ENCODE results near the gene EGF. TPM values are rescaled to one million over a fixed set of nuclear protein-coding genes. Genes with fewer than 3 reads are reported as not detected.

Gene EGF
- total RNA-seq, 1 experiment from 2014 or later = 1.5 TPM

GRCh38 chr4:110033355-110034025, 120.8 kb downstream of the EGF start:
- Histone ChIP-seq H3K27ac (ENCODE audit: insufficient read length, low read depth, low read length) (no peak overlapping the region), H3K27me3 (ENCODE audit: insufficient read depth, low read length) (no peaks in the 10 kb centered on the region), H2AFZ (ENCODE audit: low read length) (no peak overlapping the region), H2BK120ac (ENCODE audit: low read depth, low read length, poor library complexity, severe bottlenecking) (no peak overlapping the region), H3K4me1 (ENCODE audit: insufficient read depth, low read length) (no peaks in the 10 kb centered on the region; the same call in 1 of the 2 replicates), H3K79me1 (ENCODE audit: insufficient read depth, low read depth, low read length, poor library complexity, severe bottlenecking) (no peaks in the 10 kb centered on the region), H3T11ph (ENCODE audit: low read length) (no peak overlapping the region), H3K4me2 (ENCODE audit: insufficient read depth, insufficient read length, low read length) (no peak overlapping the region), H3K18ac (ENCODE audit: insufficient read length, low read depth, low read length) (no peak overlapping the region), H4K91ac (ENCODE audit: insufficient read length, low read depth, low read length) (no peak overlapping the region), H2BK15ac (ENCODE audit: low read depth, low read length) (no peak overlapping the region), H3K79me2 (ENCODE audit: insufficient read depth, low read length) (no peaks in the 10 kb centered on the region), H4K8ac (replicated peaks; ENCODE audit: insufficient read length, low read depth, low read length) (no peak overlapping the region), H2BK12ac (ENCODE audit: insufficient read length, low read depth, low read length) (no peak overlapping the region), H2BK20ac (ENCODE audit: low read depth, low read length, poor library complexity, severe bottlenecking) (no peak overlapping the region), H4K5ac (ENCODE audit: insufficient read length, low read depth, low read length) (no peak overlapping the region), H3K4ac (ENCODE audit: low read depth, low read length) (no peak overlapping the region), H4K20me1 (ENCODE audit: control insufficient read depth, insufficient read depth, insufficient read length) (no peaks in the 10 kb centered on the region), H3K56ac (ENCODE audit: insufficient read length, low read depth, low read length) (no peak overlapping the region), H3K9ac (ENCODE audit: extremely low read depth, insufficient read length, low read length) (no peak overlapping the region), H3K23me2 (ENCODE audit: insufficient read length, low read depth, low read length, poor library complexity, severe bottlenecking) (no peaks in the 10 kb centered on the region), H2BK5ac (ENCODE audit: insufficient read length, low read length) (no peak overlapping the region), H2AK5ac (ENCODE audit: insufficient read length, low read length) (no peak overlapping the region), H3K9me3 (ENCODE audit: control insufficient read depth, low read depth, low read length) (no peaks in the 10 kb centered on the region), H3K23ac (ENCODE audit: insufficient read length, low read depth, low read length) (no peak overlapping the region), H3K14ac (ENCODE audit: insufficient read depth, low read length) (no peak overlapping the region)
- no peaks in the 10 kb centered on the region; the same call in 1 of the 2 replicates for H3K27me3 Mint-ChIP-seq (ENCODE audit: low read depth)
- no peak for TF ChIP-seq CTCF (conservative IDR thresholded peaks at IDR 0.05)
- peaks cover 16 to 21% of the 10 kb centered on the region in 2 experiments for H3K4me1 Mint-ChIP-seq
- peaks cover 0 to 1% (median 0%) of the 10 kb centered on the region in 3 experiments; a peak in 1 of 7 replicates for H3K36me3 Mint-ChIP-seq (ENCODE audit: insufficient read depth in 1 of 3, low read depth in 3 of 3)
- no CpG with 5 or more reads among the region's 8 CpGs for WGBS (ENCODE audit: extremely low coverage, insufficient read length, low lambda C conversion rate)
- no peak overlapping the region for H3K27ac Mint-ChIP-seq
- H3K4me3 Mint-ChIP-seq = no peak overlapping the region
- DNase-seq = no peak
- peaks cover 0 to 3% of the 10 kb centered on the region in 2 experiments; a peak in 3 of 5 replicates for H3K9me3 Mint-ChIP-seq
